ENCODE results near the gene FAM53A. TPM values are rescaled to one million over a fixed set of nuclear protein-coding genes. Genes with fewer than 3 reads are reported as not detected.

FAM53A gene
- total RNA-seq, 2 experiments from 2014 or later = 1.4 to 1.8 TPM

- CTCF ChIA-PET (ENCODE audit: unreplicated experiment) = no interaction called here
Observed at GRCh38 chr4:1593881-1594345, 90.2 kb downstream of the FAM53A start.

DNA sequence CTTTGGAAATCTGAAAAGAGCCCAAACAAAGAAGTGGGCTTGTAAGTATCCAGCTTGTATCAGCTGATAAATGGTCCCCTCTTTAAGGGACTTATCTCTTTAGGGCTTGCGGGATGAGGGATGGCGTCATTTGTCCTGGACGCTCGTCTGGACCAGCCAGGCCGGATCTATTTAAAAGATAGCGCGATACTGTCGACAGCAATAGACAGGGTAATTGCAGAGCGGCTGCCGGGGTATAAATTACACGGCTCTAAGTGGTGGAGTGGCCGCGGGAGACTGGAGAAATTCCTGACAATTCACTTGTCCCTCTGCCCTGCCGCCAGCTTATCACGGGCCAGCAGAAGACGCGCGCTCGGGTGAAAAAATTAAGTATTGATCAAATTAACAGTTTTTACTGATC, 90.7 kb downstream of the FAM53A start:
- H3K4me3 ChIP-seq (ENCODE audit: low read depth, low read length, poor library complexity, severe bottlenecking) = no peak overlapping the region
- H3K4me1 ChIP-seq (ENCODE audit: insufficient read depth, low read length, poor library complexity, severe bottlenecking) = no peaks in the 10 kb centered on the region
- POLR2A ChIA-PET = no interaction called here
- no peaks in the 10 kb centered on the region for H3K79me2 ChIP-seq (ENCODE audit: insufficient read depth, low read depth, low read length)
- H3K36me3 ChIP-seq (ENCODE audit: insufficient read depth, low read length) = no peaks in the 10 kb centered on the region
- CTCF ChIA-PET (ENCODE audit: unreplicated experiment) = no interaction called here
- DNase-seq (ENCODE audit: low spot score) = no peak
- intact Hi-C loops (cut with micrococcal nuclease; ENCODE audit: unreplicated experiment) = no loop called here
- no peaks in the 10 kb centered on the region for H4K20me1 ChIP-seq (ENCODE audit: insufficient read depth, low read length)
- H3K9me2 ChIP-seq (ENCODE audit: insufficient read depth, low read length) = no peaks in the 10 kb centered on the region
- no peak overlapping the region for H3K4me2 ChIP-seq (ENCODE audit: low read length)
- no TSS peak for BruUV-seq (replicated peaks)
- H3K27ac ChIP-seq (ENCODE audit: low read depth, low read length, poor library complexity, severe bottlenecking) = no peak overlapping the region
- H3K9me3 ChIP-seq (ENCODE audit: low read length) = 0 out of 2 replicates have a peak, but pooled peaks cover 4% of the 10 kb centered on the region
- TF ChIP-seq EZH2phosphoT487 (IDR thresholded peaks at IDR 0.05; ENCODE audit: borderline replicate concordance, low read depth, low read length) = no peak
- H2AFZ ChIP-seq (ENCODE audit: low read length) = no peak overlapping the region

More at GRCh38 chr4:1593881-1594345, 90.2 kb downstream of the FAM53A start:
- Histone ChIP-seq H3K27ac (ENCODE audit: low read depth, low read length, poor library complexity, severe bottlenecking) (no peak overlapping the region), H3K4me2 (ENCODE audit: low read length) (no peak overlapping the region), H3K4me1 (ENCODE audit: insufficient read depth, low read length, poor library complexity, severe bottlenecking) (no peaks in the 10 kb centered on the region), H3K4me3 (ENCODE audit: low read depth, low read length, poor library complexity, severe bottlenecking) (no peak overlapping the region), H3K9me3 (ENCODE audit: low read length) (0 out of 2 replicates have a peak, but pooled peaks cover 4% of the 10 kb centered on the region), H4K20me1 (ENCODE audit: insufficient read depth, low read length) (no peaks in the 10 kb centered on the region), H2AFZ (ENCODE audit: low read length) (no peak overlapping the region), H3K9me2 (ENCODE audit: insufficient read depth, low read length) (no peaks in the 10 kb centered on the region), H3K79me2 (ENCODE audit: insufficient read depth, low read depth, low read length) (no peaks in the 10 kb centered on the region), H3K36me3 (ENCODE audit: insufficient read depth, low read length) (no peaks in the 10 kb centered on the region)
- DNase-seq (ENCODE audit: low spot score) = no peak
- TF ChIP-seq CTCF (conservative IDR thresholded peaks at IDR 0.05; ENCODE audit: low read length) = no peak
- no peak for TF ChIP-seq EZH2phosphoT487 (IDR thresholded peaks at IDR 0.05; ENCODE audit: borderline replicate concordance, low read depth, low read length)
- POLR2A ChIA-PET = no interaction called here
- intact Hi-C loops (cut with micrococcal nuclease; ENCODE audit: unreplicated experiment) = no loop called here
- no TSS peak for BruUV-seq (replicated peaks)

GRCh38 chr4:1592709-1593417, 91.2 kb downstream of the FAM53A start:
- Histone ChIP-seq H3K27ac (ENCODE audit: low read depth, low read length, poor library complexity, severe bottlenecking) (no peak overlapping the region), H4K20me1 (ENCODE audit: insufficient read depth, low read length) (no peaks in the 10 kb centered on the region), H3K9me3 (ENCODE audit: low read length) (0 out of 2 replicates have a peak, but pooled peaks cover 4% of the 10 kb centered on the region), H2AFZ (ENCODE audit: low read length) (no peak overlapping the region), H3K36me3 (ENCODE audit: insufficient read depth, low read length) (no peaks in the 10 kb centered on the region), H3K4me2 (ENCODE audit: low read length) (no peak overlapping the region), H3K4me3 (ENCODE audit: low read depth, low read length, poor library complexity, severe bottlenecking) (no peak overlapping the region), H3K79me2 (ENCODE audit: insufficient read depth, low read depth, low read length) (no peaks in the 10 kb centered on the region), H3K9me2 (ENCODE audit: insufficient read depth, low read length) (no peaks in the 10 kb centered on the region), H3K4me1 (ENCODE audit: insufficient read depth, low read length, poor library complexity, severe bottlenecking) (no peaks in the 10 kb centered on the region)
- ChIA-PET POLR2A (no interaction called here), CTCF (ENCODE audit: unreplicated experiment) (no interaction called here)
- DNase-seq (ENCODE audit: low spot score) = no peak
- BruUV-seq (replicated peaks) = no TSS peak
- TF ChIP-seq CTCF (conservative IDR thresholded peaks at IDR 0.05; ENCODE audit: low read length) = no peak
- no peak for TF ChIP-seq EZH2phosphoT487 (IDR thresholded peaks at IDR 0.05; ENCODE audit: borderline replicate concordance, low read depth, low read length)
- intact Hi-C loops (cut with micrococcal nuclease; ENCODE audit: unreplicated experiment) = no loop called here
